Dendritic cell treated with granulocyte-macrophage colony-stimulating factor and Interleukin-4, amounts not matched to agents 40 ng/mL and 50 ng/mL, for 4 days (primary cell): ENCODE data around the gene ITPA.

Experiments used
- H3K27ac Mint-ChIP-seq: one replicate; pipeline ENCODE4 v1.8.0; 2022; ENCODE audit warnings: mild to moderate bottlenecking, mixed read lengths
- H3K27me3 Mint-ChIP-seq: one replicate; pipeline ENCODE4 v1.8.0; 2022; ENCODE audit warnings: mild to moderate bottlenecking, mixed read lengths
- H3K36me3 Mint-ChIP-seq: one replicate; pipeline ENCODE4 v1.8.0; 2022; ENCODE audit warnings: low read depth, mixed read lengths
- H3K4me1 Mint-ChIP-seq: one replicate; pipeline ENCODE4 v1.8.0; 2022; ENCODE audit warnings: low read depth, mixed read lengths
- H3K4me3 Mint-ChIP-seq: one replicate; pipeline ENCODE4 v1.8.0; 2022; ENCODE audit warnings: mild to moderate bottlenecking, moderate library complexity, mixed read lengths
- H3K9me3 Mint-ChIP-seq: one replicate; pipeline ENCODE4 v1.8.0; 2022; ENCODE audit warnings: mixed read lengths
- intact Hi-C: fragments of 100-400 bp; cut with micrococcal nuclease; formaldehyde crosslinking; loops from one replicate; pipeline ENCODE4 v1.15.0; 2022

ITPA gene

DNA sequence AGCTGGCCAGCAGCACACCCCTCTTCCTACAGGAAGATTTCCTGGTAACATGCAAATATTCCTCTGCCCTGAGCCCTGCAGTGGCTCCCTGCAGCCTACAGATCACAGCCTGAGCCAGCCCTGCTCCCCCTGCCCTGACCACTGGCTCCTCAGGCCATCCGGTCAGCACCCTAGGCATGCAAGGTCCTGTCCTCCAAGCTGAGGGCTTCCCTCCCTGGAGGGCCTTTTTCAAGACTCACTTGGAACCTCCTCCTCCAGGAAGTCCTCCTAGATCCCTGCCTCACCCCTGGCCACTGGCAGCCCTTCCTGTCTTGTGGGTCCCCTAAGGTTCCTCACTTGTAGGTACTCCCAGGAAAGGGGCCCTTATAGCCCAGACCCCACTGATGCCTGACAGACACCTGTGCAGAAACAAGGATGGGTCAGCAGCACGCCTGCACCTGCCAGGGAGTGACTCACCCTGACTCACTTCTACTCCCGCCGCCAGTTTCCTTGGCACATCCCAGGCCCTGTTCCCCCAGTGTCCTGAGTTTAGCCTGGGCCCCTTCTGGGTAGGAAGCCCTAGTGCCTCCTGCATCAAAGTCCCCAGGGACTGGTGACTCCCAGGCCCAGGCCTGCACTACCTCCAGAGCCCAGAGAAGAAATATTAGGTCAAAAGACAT, 26.5 kb downstream of the ITPA start:
- Mint-ChIP-seq H3K36me3 (peaks cover 7% of the 10 kb centered on the region), H3K4me3 (no peak overlapping the region), H3K27me3 (peaks cover 62% of the 10 kb centered on the region), H3K27ac (no peak overlapping the region), H3K4me1 (peaks cover 25% of the 10 kb centered on the region), H3K9me3 (no peaks in the 10 kb centered on the region)
- intact Hi-C loops: no loop called here

DNA sequence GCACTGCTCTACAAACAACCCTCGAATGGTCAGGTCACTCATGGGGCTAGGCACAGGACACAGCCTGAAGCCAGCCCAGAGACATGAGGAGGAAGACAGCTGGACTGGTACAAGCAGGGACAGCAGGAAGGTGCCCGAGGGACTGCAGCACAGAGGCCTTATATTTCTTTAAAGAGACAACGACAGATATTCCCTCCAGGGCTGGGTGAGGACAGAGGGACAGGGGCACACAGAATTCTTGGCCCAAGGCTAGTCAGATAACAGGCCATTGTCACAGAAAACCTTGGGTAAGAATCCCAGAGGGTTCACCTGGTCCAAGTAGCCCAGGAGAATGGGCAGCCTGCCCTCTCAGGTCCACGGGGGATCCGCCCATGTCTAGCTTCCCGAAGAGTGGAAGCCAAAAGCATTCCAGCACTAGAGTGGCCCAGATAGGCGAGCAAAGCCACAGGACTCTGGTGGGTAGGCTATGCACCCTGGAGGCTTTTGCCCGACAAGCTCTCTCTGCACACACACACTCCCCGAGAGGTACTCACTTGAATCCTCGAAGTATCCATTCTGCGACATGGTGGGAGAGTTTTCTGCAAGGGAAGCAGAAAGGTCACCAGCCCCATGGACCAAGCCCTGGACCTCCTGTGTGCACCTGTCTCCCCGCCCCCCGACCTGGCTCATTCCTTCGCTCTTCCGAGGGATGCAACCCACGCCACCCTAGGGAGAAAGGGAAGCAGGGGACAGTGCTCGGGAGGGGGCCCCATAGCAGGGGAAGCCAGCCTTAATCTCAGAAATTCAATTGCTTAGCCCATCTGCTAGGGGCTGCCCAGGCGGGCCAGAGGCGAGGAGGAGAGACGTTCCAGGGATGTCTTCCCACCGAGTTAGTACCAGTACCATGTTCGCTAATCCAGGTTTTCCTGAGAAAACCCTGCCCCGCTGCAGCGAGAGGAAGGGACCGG, 28.0 kb downstream of the ITPA start:
- H3K4me3 Mint-ChIP-seq: no peak overlapping the region
- no peaks in the 10 kb centered on the region for H3K9me3 Mint-ChIP-seq

DNA sequence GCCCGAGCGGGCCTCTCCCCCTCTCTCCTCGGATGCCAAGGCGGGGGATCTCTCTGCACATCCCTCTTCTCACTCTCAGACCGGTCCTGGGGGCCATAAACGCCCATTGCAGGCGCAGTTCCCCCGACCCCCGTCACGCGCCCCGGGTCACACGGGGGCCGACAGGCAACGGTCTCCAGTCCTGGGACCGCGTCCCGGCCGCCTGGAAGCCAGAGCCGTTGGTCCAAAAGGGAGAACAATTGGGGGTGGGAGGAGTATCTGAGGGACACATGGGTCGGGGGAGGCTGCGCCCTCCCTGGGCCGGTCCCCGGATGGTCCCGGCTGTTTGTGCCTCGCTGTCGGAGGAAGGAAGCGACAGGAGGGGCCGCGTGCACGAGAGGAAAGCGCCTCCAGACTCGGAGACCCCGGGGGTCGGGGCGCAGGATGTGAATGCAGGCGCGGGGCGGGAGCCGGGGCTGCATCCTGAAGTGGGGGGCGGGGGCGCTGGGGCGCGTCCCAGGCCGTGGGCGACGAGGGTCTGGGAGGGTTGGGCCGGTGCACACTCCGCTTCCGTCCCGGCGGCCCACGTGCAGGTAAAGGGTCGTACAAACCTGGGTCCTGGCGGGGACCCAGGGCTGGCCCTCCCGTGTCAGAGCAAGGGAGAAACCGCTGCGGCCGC, 28.8 kb downstream of the ITPA start:
- H3K27ac Mint-ChIP-seq: no peak overlapping the region
- H3K36me3 Mint-ChIP-seq: peaks cover 7% of the 10 kb centered on the region
- H3K4me3 Mint-ChIP-seq: peak overlapping the region; percentile 84
- peaks cover 30% of the 10 kb centered on the region for H3K4me1 Mint-ChIP-seq
- peaks cover 82% of the 10 kb centered on the region for H3K27me3 Mint-ChIP-seq
- no peaks in the 10 kb centered on the region for H3K9me3 Mint-ChIP-seq
- intact Hi-C loops: no loop called here

More for the DNA sequence above, 28.0 kb downstream of the ITPA start:
- H3K36me3 Mint-ChIP-seq: peaks cover 7% of the 10 kb centered on the region
- intact Hi-C loops: no loop called here
- H3K4me1 Mint-ChIP-seq: peaks cover 30% of the 10 kb centered on the region
- H3K27me3 Mint-ChIP-seq: peaks cover 77% of the 10 kb centered on the region
- no peak overlapping the region for H3K27ac Mint-ChIP-seq

GRCh38 chr20:3238616-3239025, 29.3 kb downstream of the ITPA start:
- Mint-ChIP-seq H3K9me3 (no peaks in the 10 kb centered on the region), H3K27me3 (peaks cover 86% of the 10 kb centered on the region), H3K4me1 (peaks cover 30% of the 10 kb centered on the region), H3K4me3 (peak overlapping the region; percentile 84), H3K36me3 (peaks cover 7% of the 10 kb centered on the region), H3K27ac (no peak overlapping the region)
- intact Hi-C loops: no loop called here

GRCh38 chr20:3239026-3239866, 29.9 kb downstream of the ITPA start, which contains the start of gene SLC4A11:
Gene SLC4A11, minus strand, starts transcription at chr20:3239190. Its CDS starts 53 bp downstream, at chr20:3239137.
- H3K36me3 Mint-ChIP-seq: peaks cover 7% of the 10 kb centered on the region
- no peaks in the 10 kb centered on the region for H3K9me3 Mint-ChIP-seq
- peaks cover 89% of the 10 kb centered on the region for H3K27me3 Mint-ChIP-seq
- H3K4me3 Mint-ChIP-seq: peak within 1 kb of the TSS; percentile 91
- intact Hi-C loops: no loop called here
- H3K4me1 Mint-ChIP-seq: peaks cover 30% of the 10 kb centered on the region
- peak within 1 kb of the TSS; percentile 78 for H3K27ac Mint-ChIP-seq

DNA sequence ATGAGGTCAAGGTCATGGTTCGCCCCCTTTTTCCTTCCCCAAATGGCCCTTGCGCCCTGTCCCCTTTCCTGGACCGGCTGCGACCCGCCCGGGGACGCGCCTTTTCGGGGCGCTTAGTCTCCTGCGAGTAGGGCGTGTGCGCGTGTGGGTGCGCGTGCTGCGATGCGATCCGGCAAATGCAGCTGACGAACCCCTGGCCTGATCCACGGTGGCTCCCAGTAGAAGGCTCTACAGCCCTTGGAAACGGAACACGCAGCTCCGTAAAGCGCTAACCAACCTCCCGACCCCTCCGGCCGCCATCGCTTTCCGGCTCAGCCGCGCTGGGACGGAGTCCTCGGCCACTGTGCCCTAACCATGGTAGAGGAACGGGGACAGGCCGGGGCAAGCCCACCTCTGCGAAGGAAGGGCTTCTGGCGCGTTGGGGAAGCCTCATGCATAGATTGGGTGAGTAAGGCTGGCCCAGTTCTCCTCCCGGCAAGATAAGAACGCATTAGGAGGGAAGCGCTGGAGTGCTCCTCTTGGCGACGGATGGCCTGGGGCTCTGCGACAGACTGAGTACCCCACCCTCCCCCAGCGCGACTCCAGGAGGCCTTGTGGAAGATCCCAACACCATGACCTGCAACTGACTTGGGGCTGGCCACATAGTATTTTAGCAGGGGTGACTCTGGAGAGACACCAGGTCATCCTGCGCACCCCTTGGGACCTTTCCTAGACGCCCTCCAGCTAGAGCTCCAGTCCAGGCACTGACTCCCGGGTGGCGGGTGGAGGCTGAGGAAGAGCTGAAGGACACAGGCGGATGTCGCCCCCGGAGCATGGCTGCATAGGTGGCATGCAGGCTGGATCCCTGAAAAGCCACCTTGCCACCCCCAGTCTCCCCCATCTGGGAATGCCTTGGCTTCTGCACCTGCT, 30.8 kb downstream of the ITPA start:
- peak overlapping the region; percentile 91 for H3K4me3 Mint-ChIP-seq
- H3K9me3 Mint-ChIP-seq: no peaks in the 10 kb centered on the region
- H3K27ac Mint-ChIP-seq: peak overlapping the region; percentile 78
- peaks cover 89% of the 10 kb centered on the region for H3K27me3 Mint-ChIP-seq
- H3K36me3 Mint-ChIP-seq: peaks cover 7% of the 10 kb centered on the region
- intact Hi-C loops: no loop called here
- H3K4me1 Mint-ChIP-seq: peaks cover 30% of the 10 kb centered on the region

DNA sequence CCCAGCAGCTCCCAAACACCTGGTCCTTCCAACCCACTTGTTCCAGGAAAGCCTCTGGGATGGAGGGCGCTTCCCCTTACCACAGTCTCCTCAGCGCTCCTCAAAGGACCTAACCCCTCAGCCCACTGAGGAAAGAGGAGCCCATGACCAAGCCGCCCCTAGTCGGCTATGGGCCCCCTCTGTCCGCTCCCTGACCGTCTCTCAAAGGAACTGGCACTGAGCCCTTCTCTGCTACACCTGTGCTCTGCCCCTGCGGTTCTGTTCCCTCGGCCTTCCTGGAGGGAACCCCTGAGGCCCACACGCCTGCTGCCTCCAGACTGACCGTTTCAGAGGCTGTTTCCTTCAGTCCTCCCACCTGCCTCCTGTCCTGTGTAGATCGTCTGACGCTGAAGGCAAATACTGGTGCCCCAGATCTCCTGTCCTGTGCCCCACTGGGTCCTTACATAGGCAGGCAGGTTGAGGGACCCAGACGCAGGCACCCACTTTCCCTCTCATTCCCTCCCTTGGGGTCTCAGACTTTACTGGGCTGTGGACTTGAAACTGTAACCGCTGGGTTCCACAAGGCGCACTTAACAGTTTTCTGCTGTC, 31.6 kb downstream of the ITPA start:
- Mint-ChIP-seq H3K27ac (peak overlapping the region; percentile 30), H3K4me1 (peaks cover 30% of the 10 kb centered on the region), H3K4me3 (no peak overlapping the region), H3K36me3 (peaks cover 7% of the 10 kb centered on the region), H3K9me3 (no peaks in the 10 kb centered on the region), H3K27me3 (peaks cover 85% of the 10 kb centered on the region)
- intact Hi-C loops: no loop called here

- H3K27ac Mint-ChIP-seq: no peak overlapping the region
- peaks cover 7% of the 10 kb centered on the region for H3K36me3 Mint-ChIP-seq
- H3K4me3 Mint-ChIP-seq: no peak overlapping the region
- H3K9me3 Mint-ChIP-seq: no peaks in the 10 kb centered on the region
- peaks cover 24% of the 10 kb centered on the region for H3K4me1 Mint-ChIP-seq
- peaks cover 80% of the 10 kb centered on the region for H3K27me3 Mint-ChIP-seq
- intact Hi-C loops: no loop called here
Observed at GRCh38 chr20:3242172-3242692, 32.9 kb downstream of the ITPA start.

GRCh38 chr20:3243718-3244358, 34.5 kb downstream of the ITPA start:
- Mint-ChIP-seq H3K9me3 (no peaks in the 10 kb centered on the region), H3K4me3 (no peak overlapping the region), H3K27ac (no peak overlapping the region), H3K4me1 (peaks cover 26% of the 10 kb centered on the region), H3K27me3 (peaks cover 81% of the 10 kb centered on the region), H3K36me3 (peaks cover 7% of the 10 kb centered on the region)
- intact Hi-C loops: no loop called here

GRCh38 chr20:3244613-3245012, 35.3 kb downstream of the ITPA start:
- Mint-ChIP-seq H3K27me3 (peaks cover 84% of the 10 kb centered on the region), H3K36me3 (peaks cover 4% of the 10 kb centered on the region), H3K4me3 (no peak overlapping the region), H3K4me1 (peaks cover 27% of the 10 kb centered on the region), H3K9me3 (no peaks in the 10 kb centered on the region), H3K27ac (no peak overlapping the region)
- intact Hi-C loops: no loop called here

DNA sequence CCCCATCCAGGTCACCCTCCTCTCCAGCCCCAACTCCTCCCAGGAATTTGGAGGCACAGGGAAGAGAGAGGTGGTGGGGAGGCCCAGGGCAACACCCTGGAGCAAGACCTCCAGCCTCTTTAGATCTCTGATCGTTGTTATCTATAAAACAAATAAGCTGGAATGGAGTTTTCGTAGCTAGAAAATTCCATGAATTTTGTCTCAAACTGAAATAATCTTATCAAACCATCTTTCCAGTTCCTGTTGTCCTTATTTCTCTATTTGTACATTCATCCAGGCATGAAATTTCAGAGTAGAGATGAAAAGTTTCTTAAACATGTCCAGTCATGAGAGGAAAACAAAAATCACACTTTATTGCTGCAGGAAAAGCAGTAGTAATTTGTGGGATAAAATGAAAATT, 35.9 kb downstream of the ITPA start:
- peaks cover 84% of the 10 kb centered on the region for H3K27me3 Mint-ChIP-seq
- peaks cover 5% of the 10 kb centered on the region for H3K36me3 Mint-ChIP-seq
- no peaks in the 10 kb centered on the region for H3K9me3 Mint-ChIP-seq
- H3K27ac Mint-ChIP-seq: no peak overlapping the region
- no peak overlapping the region for H3K4me3 Mint-ChIP-seq
- H3K4me1 Mint-ChIP-seq: peaks cover 27% of the 10 kb centered on the region
- intact Hi-C loops: no loop called here

DNA sequence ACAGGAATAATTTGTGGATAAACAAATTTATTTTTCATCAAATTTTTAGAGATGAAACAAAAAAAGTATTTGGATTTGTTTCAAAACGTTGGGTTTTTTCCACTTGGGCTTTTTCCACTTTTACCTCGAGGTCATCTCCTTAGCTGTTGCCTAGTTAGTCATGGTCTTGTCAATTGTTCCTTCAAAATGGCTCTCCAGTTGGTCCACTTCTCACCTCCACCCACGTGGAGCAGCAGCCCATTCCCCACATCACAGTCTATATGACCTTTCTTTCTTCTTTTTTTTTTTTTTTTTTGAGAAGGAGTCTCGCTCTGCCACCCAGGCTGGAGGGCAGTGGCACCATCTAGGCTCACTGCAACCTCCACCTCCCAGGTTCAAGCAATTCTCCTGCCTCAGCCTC, 36.4 kb downstream of the ITPA start:
- Mint-ChIP-seq H3K4me3 (no peak overlapping the region), H3K27me3 (peaks cover 84% of the 10 kb centered on the region), H3K9me3 (no peaks in the 10 kb centered on the region), H3K36me3 (peaks cover 10% of the 10 kb centered on the region), H3K4me1 (peaks cover 27% of the 10 kb centered on the region), H3K27ac (no peak overlapping the region)
- intact Hi-C loops: no loop called here
